GM11168 (cell line): Measurements from ENCODE around the gene MPV17L2.

Experiments
- in situ Hi-C: fragments of 300-500 bp; cut with MboI; formaldehyde crosslinking; loops from one replicate; pipeline ENCODE4 v1.12.0; 2022; ENCODE audit warnings: low sequenced_read_pairs; ENCODE audit not compliant: unreplicated experiment

MPV17L2 gene

DNA sequence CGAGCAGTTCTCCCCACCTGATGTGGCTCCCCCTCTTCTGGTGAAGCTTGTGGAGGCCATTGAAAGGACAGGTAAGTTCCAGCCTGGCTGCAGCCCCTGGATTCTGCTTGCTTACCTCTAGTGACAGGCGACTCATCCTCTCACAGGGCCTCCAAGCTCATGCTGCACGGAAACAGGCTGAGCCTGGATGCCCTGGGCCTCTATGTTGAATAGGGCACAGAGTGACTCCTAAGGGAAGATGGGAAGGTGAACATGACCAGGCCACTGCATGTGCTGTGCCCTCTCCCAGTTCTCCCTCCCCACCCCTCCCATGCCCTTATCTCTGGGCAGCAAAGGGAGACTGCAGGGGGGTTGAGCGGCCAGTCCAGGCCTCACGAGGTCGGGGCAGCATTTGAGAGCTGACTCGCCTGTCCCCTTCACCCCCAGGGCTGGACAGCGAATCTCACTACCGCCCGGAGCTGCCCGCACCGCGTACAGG, 32.5 kb upstream of the MPV17L2 start:
- in situ Hi-C loops, result no loop called here

DNA sequence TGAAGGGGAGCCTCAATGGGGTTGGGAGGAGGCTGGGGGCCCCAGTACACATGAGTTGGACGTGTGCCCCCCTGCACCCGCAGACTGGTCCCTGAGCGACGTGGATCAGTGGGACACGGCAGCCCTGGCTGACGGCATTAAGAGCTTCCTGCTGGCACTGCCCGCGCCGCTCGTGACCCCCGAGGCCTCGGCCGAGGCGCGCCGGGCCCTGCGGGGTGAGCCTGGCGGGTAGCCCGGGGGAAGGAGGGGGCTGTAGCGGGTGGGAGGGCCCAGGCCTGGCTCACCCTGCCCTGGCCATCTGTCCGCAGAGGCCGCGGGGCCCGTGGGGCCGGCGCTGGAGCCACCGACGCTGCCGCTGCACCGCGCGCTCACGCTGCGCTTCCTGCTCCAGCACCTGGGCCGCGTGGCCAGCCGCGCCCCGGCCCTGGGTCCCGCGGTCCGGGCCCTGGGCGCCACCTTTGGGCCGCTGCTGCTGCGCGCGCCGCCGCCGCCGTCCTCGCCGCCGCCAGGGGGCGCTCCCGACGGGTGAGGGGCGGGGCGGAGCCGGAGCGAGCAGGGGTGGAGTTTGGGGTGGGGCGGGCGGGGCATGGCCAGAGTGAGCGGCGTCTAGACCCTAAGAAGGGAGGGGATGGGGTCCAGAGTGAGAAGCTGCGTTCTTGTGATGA, 31.9 kb upstream of the MPV17L2 start:
- in situ Hi-C loops, result no loop called here

DNA sequence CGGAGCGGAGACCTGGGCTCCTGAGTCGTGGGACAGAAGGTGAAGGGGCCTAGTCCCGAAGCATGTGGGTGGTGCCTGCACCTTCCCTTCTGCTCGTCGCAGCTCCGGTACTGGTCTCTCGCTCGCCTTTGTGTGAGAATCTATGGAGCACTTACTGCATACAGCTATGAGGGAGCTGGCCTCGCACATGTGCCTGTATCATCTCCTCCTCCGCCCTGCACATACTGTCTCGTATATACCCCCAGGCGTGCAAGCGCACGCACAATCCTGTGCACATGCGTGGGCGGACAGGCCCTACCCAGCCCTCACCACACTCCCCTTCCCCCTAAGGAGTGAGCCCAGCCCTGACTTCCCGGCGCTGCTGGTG, 31.4 kb upstream of the MPV17L2 start:
- in situ Hi-C loops, result no loop called here

DNA sequence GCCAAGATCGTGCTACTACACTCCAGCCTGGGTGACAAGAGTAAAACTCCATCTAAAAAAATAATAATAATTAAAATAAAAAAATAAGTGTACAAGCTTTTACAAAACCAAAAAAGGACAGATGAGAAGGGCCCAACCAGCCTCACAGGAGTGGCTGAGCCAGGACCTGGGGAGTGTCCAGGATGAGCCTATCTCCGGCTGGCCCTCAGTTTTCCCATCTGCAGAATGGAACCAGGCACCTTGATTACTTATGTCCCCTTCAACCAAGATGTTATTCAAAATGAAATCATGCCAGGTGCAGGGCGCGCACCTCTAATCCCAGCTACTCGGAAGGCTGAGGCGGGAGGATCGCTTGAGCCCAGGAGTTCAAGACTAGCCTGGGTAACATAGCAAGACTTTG, 28.9 kb upstream of the MPV17L2 start:
- in situ Hi-C loops, result no loop called here

DNA sequence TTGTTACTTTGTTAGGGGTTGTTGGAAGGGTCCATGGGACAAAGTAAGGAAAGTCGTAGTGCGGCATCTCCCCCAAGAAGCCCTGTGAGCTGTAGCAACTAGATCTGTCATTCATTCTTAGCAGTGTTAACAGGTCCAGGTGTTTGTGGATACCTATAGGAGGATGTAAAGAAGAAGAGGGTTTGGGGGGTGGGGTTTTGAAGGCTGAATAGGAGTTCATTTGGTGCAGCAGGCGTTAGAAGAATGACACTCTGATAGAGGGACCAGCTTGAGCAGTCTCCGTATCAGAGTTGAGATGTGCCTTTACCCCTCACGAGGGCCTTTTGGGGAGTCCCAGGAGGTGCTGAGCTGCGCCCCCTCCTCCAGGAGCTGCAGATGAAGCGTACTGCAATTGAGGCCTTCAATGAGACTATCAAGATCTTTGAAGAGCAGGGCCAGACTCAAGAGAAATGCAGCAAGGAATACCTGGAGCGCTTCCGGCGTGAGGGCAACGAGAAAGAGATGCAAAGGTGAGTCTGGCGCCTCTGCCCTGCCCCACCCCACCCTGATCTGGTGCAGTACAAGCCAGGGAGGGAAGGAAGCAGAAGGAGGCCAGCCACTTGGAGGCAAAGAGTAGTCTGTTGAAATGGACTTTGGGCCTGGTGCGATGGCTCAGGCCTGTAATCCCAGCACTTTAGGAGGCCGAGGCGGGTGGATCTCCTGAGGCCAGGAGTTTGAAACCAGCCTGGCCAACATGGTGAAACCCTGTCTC, 27.0 kb upstream of the MPV17L2 start:
- in situ Hi-C loops, result no loop called here

DNA sequence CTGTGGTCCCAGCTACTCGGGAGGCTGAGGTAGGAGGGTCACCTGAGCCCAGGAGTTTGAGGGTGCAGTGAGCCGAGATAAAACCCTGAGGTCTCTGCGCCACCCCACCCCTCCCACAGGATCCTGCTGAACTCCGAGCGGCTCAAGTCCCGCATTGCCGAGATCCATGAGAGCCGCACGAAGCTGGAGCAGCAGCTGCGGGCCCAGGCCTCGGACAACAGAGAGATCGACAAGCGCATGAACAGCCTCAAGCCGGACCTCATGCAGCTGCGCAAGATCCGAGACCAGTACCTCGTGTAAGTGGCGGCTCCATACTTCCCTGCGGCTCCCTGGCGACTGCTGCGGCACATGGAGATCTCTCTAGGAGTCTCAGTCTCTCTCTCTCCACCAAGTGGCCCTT, 26.0 kb upstream of the MPV17L2 start:
- in situ Hi-C loops, result no loop called here

DNA sequence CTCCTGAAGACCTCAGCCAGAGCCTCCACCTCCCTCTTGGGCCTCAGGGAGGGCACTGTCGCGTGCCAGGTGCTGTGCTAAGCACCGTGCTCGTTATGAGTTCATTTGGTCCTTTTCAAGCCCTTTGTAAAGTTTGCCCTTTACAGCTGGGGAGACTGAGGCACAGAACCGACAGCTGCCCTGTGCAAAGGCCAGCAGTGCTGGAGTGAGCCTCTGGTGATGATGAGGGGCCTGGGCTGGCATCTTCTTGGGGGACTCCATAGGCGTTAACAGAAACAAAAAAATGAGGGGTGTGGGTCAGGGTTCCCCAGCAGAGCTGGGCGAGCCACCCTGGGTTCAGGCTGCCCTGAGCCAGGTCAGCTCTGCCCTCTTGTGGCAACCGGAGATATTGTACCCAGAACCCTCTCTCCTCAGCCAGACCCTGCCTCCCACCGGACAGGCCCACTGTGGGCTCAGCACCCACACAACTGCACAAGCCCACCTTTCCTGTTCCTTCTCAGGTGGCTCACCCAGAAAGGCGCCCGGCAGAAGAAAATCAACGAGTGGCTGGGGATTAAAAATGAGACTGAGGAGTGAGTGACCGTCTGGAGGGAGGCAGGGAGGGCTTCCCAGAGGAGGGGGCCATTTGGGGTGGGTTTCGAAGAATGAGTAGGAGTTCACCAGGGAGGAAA, 24.9 kb upstream of the MPV17L2 start:
- in situ Hi-C loops, result no loop called here

DNA sequence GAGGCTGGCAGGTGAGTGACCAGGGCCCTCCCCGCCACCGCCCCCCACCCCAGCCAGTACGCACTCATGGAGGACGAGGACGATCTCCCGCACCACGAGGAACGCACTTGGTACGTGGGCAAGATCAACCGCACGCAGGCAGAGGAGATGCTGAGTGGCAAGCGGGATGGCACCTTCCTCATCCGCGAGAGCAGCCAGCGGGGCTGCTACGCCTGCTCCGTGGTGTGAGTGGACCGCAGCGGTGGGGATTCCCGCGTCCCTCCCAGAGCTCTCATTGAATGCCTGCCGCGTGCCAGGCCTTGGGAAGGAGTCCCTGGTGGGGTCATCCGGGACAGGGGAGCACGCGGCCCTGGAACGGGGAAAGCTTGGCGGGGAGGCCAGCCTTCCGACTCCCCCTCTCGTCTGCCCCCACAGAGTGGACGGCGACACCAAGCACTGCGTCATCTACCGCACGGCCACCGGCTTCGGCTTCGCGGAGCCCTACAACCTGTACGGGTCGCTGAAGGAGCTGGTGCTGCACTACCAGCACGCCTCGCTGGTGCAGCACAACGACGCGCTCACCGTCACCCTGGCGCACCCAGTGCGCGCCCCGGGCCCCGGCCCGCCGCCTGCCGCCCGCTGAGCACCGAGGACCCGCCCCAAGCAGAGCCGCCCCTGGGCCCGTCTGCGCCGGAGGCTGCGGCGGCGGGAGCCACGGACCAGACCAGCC, 24.2 kb upstream of the MPV17L2 start:
- in situ Hi-C loops, result no loop called here

DNA sequence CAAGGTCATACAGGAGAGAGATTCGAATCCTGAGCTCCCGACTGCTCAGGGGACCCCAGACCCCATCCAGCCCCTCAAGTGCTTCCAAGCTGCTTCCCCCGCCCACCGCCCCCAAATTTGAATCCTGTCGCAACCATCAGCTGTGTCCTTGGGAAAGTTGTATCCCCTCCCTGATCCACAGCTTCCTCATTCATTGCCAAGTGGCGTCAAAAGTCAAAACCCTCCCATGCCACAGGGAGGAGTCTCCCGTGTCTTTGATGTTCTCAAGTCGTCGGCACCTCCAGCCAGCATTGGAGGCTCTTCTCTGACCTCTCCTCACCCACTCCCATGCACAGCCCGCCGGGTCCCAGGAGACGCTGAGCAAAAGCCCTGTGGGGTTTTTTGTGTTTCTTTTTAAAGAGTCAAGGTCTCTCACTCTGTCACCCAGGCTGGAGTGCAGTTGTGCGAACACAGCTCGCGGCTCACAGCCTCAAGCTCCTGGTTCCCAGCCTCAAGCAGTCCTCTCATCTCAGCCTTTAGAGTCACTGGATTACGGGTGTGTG, 22.2 kb upstream of the MPV17L2 start:
- in situ Hi-C loops, result no loop called here

DNA sequence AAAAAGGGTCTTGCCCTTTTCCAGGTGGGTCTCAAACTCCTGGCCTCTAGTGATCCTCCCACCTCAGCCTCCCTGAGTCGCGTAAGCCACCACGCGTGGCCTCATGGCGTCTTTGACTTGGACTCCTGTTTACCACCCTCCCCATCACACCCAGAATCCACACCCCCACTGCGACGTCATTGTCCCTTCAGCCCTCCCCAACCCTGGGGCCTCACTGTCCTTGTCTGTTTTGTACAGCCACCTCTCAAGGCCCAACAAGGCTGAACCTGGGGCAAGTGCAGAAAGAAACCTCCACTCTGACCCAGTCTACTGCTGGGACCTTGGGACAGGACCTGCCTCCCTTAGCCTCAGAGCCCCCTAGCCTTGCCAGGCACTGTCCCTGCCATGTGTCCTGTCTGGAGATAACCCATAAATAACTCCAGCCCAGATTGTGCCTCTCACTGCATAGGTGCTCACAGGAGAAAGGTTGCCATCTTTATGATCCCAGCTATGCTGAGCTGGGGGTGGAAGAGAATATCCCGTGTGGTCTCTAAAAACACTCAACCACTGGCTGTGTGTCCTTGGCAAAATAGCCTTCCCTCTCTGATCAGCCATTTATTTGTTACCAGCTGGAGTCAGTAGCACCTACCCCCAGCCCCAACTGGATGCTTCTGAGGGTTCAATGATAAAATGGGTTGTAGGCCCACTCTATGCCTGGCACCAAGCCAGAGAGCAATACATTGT, 21.3 kb upstream of the MPV17L2 start:
- in situ Hi-C loops, result no loop called here

DNA sequence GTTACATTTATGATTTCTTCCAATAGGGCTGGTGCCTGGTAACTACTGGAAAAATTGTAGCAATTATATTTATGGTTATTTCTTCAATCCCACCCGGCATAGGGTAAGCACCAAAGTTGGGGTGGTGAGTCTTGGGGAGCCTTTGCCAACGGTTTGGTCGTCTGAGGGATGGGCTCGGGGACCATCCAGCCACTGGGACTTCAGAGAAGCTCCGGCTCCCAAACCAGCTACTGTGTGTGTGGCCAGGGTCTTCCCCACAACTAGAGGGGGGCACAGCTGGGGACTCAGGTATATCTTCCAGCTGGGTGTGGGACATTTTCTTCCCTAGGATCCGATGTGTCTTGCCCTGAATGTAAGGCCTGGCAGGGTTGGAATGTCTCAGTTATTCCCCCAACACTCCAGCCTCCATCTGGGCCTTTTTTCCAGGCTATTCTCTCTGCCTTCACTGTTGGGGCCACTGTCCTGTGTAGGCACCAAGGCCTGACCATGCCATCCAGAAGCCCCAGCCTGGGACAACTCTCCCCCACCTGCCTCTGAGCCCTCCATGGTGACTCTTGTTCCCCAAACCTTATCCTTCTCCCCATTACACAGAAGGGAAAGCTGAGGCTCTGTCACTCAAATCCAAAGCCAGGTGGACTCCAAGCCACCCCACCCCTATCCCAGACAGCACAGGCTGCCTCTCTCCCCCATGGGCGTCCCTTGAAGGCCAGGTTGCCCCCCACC, 20.5 kb upstream of the MPV17L2 start:
- in situ Hi-C loops, result no loop called here

DNA sequence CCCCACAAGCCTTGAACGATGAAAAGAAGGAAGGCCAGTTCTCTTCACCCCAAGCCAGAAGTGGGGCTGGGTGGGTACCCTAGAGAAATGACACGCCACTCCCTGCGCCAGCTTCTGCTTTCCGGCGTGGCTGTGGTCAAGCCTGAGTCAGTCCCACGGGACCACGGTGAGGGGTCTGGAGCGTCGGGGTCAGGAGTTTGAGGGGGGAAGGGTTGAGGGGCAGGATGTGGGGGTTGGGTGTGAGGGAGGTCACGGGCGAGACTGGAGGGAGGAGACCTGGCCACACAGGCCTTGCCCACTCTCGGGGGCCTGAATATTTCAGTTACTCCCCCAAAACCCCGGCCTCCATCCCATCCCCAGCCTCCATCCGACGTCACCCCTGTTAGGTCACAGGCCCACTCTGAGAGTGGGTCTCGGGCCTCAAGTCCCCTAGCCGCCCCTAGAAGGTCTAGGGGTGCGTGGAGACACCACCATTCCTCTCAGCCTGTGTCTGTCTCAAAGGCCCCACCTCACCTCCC, 19.9 kb upstream of the MPV17L2 start:
- in situ Hi-C loops, result no loop called here

DNA sequence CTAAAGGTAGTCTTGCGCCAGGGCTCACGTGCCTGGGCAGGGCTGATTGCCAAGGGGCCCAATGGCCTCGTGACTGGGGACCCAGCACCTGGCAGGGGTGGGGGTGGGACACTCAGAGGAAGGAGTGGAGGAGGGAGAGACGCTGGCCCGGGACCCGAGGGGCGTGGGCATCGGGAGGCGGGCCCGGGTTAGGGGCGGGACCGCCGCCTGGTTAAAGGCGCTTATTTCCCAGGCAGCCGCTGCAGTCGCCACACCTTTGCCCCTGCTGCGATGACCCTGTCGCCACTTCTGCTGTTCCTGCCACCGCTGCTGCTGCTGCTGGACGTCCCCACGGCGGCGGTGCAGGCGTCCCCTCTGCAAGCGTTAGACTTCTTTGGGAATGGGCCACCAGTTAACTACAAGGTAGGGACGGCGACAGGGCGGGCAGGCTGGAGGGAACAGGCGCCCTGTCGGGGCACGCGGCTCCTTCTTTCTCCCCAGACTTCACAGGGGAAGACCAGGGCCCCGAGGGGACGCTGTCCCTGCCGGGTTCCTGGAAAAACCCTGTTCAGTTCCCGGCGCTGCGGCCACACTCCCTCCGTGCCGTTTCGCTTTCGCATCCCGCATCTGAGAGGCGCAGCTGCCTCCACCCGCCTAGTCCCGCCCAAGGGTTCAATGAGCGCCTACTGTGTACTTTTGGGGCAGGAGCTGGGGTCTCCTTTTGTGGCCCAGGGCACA, 19.3 kb upstream of the MPV17L2 start, which contains the start of gene IFI30:
TSS of gene IFI30 (plus strand) at position 242 of the 717 bp plus-strand sequence. CDS start at position 271, 29 bp downstream.
- in situ Hi-C loops, result no loop called here

DNA sequence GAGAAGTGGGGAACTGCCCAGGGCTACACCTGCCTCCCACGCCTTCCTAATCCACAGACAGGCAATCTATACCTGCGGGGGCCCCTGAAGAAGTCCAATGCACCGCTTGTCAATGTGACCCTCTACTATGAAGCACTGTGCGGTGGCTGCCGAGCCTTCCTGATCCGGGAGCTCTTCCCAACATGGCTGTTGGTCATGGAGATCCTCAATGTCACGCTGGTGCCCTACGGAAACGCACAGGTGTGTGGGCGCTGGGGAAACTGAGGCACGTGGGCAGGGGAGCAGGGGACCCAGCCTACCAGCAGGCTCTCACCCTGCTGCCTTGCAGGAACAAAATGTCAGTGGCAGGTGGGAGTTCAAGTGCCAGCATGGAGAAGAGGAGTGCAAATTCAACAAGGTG, 18.0 kb upstream of the MPV17L2 start:
- in situ Hi-C loops, result no loop called here

DNA sequence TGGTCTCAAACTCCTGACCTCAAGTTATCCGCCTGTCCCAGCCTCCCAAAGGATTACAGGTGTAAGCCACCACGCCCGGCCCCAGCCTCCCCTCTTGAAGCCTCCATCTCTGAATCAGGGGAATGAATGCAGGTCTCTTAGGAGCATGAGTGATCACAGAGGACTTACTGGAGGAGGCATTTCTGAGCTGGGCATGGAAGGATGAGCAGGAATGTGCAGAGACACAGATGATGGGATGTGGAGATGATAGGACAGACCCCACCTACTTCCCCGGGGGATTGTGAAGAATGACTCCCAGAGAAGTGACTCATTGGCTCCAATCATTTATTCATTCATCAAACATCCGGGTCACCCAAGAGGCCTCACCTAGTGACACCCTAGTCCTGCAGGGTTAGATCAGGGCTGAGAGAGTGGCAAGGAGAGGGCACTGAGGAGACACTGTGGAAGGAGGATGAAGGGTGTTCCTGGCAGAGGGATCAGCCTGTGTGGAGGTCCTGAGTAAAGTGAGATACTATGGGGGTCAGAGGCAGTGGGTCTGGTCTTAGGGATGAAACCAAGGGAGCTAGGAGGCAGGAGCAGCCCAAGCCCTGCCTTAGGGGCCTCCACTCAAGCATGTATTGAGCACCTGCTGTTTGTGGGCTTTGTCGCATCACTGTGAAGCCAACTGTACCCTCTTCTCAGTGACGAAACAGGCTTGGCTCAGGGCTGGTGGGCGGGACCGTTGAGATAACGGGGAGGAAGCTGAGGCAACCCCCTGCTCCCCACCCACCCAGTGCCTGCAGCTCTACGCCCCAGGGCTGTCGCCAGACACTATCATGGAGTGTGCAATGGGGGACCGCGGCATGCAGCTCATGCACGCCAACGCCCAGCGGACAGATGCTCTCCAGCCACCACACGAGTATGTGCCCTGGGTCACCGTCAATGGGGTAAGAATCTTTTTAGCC, 16.4 kb upstream of the MPV17L2 start:
- in situ Hi-C loops, result no loop called here

DNA sequence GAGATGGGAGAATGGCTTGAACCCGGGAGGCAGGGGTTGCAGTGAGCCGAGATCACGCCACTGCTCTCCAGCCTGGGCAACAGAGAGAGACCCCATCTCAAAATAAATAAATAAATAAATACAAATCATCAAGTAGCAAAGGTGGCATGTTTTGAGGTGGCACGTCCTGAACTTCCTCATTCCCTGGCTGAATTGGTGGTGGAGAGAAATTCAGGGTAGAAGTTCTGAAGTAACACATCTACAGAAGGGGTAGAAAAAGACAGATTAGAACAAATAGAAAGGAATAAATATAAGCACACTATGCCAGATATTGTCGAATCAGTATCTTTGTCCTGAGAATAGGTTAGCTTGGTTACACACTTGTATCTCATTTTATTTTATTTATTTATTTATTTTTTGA, 13.1 kb upstream of the MPV17L2 start:
- in situ Hi-C loops, result no loop called here

DNA sequence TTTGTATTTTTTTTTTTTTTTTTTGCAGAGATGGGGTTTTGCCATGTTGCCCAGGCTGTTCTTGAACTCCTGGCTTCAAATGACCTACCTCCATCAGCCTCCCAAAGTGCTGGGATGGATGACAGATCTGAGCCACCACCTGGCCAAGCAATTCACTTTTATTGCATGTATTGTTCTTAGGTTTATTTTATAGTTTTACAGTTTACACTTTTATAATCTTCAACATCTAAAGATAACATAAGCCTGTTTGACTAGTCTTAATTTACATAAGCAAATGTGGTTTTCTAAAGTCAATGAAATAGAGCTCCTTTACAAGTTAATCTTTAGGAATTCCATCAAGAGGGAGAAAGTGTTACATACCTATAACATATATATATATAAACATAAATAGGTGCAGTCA, 9.5 kb upstream of the MPV17L2 start:
- in situ Hi-C loops, result no loop called here
